Measurements from ENCODE around the gene MFNG.

MFNG gene

GRCh38 chr22:37449331-37450001 is 36.7 kb downstream of the MFNG start:
- DNase-seq (ENCODE audit: low read depth in 2 of 2): no peak

DNA sequence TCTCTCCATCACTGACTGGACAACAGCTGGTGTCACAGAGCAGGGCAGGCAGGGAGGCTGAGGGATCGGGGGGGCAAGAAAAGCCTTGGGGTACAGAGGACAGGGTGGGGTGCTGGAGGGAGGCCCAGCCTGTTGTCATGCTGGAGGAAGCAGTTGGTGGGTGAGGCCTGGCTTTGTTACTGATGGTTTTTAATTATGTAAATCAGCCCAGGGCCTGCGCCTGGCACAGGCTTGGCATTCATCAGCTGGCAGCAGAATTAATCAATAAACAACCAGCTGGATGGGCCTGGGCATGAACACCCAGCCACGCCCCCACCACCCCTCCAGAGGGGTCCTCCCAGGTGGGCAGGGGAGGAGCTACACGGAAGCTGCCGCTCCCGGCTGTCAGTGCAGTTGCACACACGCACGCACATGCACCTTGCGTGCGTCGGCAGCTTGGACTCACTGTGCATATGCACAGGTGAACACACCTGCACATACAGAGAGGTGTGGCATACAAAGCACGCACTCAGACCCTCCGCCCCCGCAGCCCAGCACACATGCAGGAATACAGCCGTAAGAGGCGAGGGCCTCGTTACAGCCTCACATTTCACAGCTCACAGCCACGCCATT is 37.6 kb downstream of the MFNG start:
- DNase-seq (ENCODE audit: low read depth in 2 of 2): no peak

- no peak for DNase-seq (ENCODE audit: low read depth in 2 of 2)
These were observed 40.7 kb downstream of the MFNG start for GRCh38 chr22:37445501-37445900.

- no peak for DNase-seq (ENCODE audit: low read depth in 2 of 2)
These were observed 42.2 kb downstream of the MFNG start for GRCh38 chr22:37443977-37444376.

- DNase-seq (ENCODE audit: low read depth in 2 of 2): no peak
These were observed 43.1 kb downstream of the MFNG start for GRCh38 chr22:37443086-37443485.

GRCh38 chr22:37442537-37442936 is 43.6 kb downstream of the MFNG start:
- no peak for DNase-seq (ENCODE audit: low read depth in 2 of 2)

- no peak for DNase-seq (ENCODE audit: low read depth in 2 of 2)
These were observed 44.0 kb downstream of the MFNG start for GRCh38 chr22:37442135-37442534.

DNA sequence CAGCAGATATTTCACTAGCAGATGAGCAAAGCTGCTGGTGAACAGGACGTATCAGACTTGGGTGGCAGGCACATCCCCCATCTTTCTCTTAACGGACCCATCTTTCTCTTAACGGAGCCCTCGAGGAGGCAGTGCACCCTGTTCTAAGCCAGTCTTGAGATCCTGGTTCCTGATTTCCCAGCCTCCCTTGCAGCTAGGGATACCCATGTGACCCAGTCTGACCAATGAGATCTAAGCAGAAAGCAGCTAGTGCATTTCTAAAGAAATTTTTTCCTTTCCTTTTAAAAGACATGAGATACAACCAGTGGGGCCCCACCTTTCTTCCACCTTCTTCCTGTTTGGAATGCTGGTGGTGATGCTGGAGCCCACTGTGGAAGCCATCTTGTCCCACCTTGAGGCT is 45.3 kb downstream of the MFNG start:
- no peak for DNase-seq (ENCODE audit: low read depth in 2 of 2)

GRCh38 chr22:37439347-37439746 is 46.8 kb downstream of the MFNG start:
- no peak for DNase-seq (ENCODE audit: low read depth in 2 of 2)

- no peak for DNase-seq (ENCODE audit: low read depth in 2 of 2)
These were observed 50.1 kb downstream of the MFNG start for GRCh38 chr22:37435970-37436603.

- no peak for DNase-seq (ENCODE audit: low read depth in 2 of 2)
These were observed 52.4 kb downstream of the MFNG start for GRCh38 chr22:37433786-37434185.

- no peak for DNase-seq (ENCODE audit: low read depth in 2 of 2)
These were observed 53.5 kb downstream of the MFNG start for GRCh38 chr22:37432708-37433054.

GRCh38 chr22:37431801-37432707 is 54.1 kb downstream of the MFNG start:
- DNase-seq (ENCODE audit: low read depth in 2 of 2): peak; percentile 99

- no peak for DNase-seq (ENCODE audit: low read depth in 2 of 2)
These were observed 54.8 kb downstream of the MFNG start for GRCh38 chr22:37431366-37431765.

- DNase-seq (ENCODE audit: low read depth in 2 of 2): no peak
These were observed 55.2 kb downstream of the MFNG start for GRCh38 chr22:37430941-37431340.

DNA sequence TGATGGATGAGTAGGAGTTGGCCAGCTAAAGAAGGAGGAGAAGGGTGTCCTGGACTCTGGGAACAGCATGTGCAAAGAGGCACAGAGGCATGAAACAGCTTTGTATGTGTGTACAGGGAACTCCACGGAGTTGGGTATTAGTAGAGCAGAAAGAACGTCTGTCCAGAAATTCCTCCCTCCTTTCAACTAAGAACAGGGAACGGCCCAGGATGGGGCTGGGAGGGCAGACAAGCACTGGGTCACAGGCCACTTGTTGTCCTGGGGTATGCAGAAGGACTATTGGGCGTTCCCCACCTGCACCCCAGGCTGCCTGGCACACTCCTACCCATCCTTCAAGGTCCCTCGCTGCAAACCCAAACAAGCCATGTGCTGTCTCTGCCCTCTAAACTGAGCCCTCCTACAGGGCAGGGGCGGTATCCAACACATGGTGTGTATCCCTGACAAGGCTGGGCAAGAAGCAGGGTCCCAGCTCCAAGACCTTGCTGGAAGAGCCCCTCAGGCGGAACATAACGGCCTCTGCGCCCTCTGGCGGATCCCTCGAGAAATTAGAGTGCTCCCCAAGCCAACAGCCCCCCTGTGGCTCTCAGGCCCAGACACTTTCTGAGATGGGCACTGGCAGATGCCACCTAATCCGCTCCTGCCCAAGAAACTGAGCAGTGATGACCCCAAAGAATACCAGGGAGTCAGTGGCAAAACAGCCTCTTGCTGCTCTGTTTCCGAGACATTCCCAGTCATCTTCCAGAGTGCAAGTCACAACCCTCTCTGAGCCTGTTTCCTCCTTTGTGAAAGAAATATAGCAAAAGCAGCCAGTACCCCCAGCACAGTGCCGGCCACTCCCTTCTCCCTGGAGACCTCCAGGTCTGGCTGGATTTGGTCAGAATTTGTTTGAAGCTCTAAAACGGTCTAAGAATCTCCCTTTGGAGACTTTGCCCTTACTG is 57.3 kb downstream of the MFNG start:
- peak in 1 of 2 experiments; percentile 16 for DNase-seq (ENCODE audit: low read depth in 2 of 2)

- DNase-seq (ENCODE audit: low read depth in 2 of 2): no peak
These were observed 58.2 kb downstream of the MFNG start for GRCh38 chr22:37427711-37428635.

DNA sequence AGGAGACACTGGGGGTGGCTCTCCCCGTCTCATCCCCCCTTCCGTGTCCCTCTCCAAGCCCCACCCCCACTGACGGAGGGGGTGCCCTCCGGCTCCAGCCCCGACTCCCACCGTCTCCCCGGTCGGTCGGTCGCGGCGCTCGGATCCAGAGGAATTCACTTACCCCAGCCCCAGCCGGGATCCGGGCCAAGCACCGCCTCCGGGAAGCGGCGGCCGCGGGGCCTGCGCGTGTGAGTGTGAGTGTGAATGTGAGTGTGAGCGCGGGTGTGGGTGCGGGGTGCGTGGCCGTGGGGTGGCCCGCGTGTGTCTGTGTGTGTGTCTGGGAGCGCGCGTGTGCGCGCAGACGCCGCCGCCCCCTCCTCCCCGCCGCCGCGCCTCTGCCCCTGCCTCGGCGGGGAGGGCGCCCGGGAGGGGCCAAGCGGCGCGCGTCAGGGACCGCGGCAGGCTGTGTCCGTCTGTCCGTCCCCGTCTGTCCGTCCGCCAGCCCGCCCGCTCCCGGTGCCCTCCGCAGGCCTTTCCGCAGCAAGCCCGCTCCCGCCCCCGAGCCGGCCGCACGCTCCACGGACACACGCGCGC is 59.0 kb downstream of the MFNG start, which contains the start of gene ELFN2:
TSS of gene ELFN2 (minus strand) at position 345 of the 576 bp plus-strand sequence. CDS start 51,945 bp downstream, outside the sequence.
- no peak for DNase-seq (ENCODE audit: low read depth in 2 of 2)

DNA sequence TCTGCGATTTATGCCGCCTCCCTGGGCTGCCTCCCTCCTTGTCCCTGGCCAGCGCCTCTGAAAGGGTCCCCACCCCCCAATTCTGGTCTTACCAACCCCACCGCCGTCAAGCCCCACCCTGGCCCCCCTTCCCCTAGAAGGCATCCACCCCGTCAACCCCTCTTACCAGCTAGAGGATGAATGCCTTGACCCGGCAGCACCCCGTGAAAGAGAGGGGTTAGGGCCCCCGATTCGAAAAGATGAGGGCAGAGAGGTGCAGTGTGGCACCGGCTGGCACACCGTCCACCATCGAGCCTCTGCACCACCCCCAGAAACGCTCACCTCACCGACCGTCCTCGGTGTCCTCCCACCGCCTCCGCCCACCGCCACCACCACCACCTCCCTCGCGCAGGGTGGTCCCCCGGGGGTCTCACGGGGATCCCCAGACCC is 59.5 kb downstream of the MFNG start:
- no peak for DNase-seq (ENCODE audit: low read depth in 2 of 2)

Measured in fibroblast of skin of left biceps (primary cell).